ENCODE data around the gene TFCP2L1. TPM values are rescaled to one million over a fixed set of nuclear protein-coding genes. Genes with fewer than 3 reads are reported as not detected.
"Not testable (repeated sequence)": the region's sequence is repeated elsewhere in the genome, so short reads cannot be mapped to it uniquely, and the experiment has no call there.

TFCP2L1 gene
- total RNA-seq, 1 donor from 2014 or later, result not detected

DNA sequence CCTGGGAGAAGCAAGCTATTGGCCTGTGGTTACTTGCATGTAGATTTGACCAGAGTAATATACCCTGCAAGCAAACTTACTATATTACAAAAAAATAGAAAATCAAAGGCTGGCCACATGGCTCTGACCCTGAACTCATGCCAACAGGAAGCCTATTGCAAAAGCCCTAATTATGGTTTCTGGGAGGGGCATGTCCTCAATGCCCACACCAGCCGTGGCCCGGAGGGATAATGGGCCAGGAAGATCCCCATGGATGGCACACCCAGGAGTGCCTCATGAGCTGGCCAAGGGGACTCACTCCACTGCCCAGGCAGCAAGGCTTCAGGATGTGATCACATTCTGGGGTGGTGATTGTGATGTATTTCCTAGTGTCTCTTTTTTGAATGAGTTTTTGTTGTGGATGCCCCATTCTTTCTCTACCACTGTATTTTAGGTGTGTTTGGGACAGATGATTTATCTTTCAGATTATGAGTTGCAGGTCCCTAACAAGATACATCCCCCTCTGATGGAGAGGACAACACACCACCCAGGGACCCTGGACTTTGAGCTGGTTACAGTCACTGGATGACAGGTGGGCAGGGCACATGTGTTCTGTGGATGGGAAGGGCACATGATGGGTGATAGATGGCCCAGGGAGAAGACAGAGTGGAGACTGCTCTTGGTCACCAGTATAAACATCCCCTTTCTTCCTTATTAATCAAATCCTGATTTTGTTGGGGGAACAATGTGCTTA, 18.7 kb upstream of the TFCP2L1 start:
- no peak overlapping the region for H3K4me3 Mint-ChIP-seq (ENCODE audit: unreplicated experiment)
- peak; percentile 62 for DNase-seq (ENCODE audit: extremely low spot score, unreplicated experiment)
- H3K27ac Mint-ChIP-seq (ENCODE audit: unreplicated experiment), result no peak overlapping the region
- TF ChIP-seq, protein P1, sequence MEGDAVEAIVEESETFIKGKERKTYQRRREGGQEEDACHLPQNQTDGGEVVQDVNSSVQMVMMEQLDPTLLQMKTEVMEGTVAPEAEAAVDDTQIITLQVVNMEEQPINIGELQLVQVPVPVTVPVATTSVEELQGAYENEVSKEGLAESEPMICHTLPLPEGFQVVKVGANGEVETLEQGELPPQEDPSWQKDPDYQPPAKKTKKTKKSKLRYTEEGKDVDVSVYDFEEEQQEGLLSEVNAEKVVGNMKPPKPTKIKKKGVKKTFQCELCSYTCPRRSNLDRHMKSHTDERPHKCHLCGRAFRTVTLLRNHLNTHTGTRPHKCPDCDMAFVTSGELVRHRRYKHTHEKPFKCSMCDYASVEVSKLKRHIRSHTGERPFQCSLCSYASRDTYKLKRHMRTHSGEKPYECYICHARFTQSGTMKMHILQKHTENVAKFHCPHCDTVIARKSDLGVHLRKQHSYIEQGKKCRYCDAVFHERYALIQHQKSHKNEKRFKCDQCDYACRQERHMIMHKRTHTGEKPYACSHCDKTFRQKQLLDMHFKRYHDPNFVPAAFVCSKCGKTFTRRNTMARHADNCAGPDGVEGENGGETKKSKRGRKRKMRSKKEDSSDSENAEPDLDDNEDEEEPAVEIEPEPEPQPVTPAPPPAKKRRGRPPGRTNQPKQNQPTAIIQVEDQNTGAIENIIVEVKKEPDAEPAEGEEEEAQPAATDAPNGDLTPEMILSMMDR (IDR thresholded peaks at IDR 0.05), result no peak
- no peaks in the 10 kb centered on the region for H3K36me3 Mint-ChIP-seq (ENCODE audit: unreplicated experiment)
- no peaks in the 10 kb centered on the region for H3K4me1 Mint-ChIP-seq (ENCODE audit: unreplicated experiment)
- no peaks in the 10 kb centered on the region for H3K9me3 Mint-ChIP-seq (ENCODE audit: unreplicated experiment)
- H3K27me3 Mint-ChIP-seq (ENCODE audit: unreplicated experiment), result peaks cover 62% of the 10 kb centered on the region

DNA sequence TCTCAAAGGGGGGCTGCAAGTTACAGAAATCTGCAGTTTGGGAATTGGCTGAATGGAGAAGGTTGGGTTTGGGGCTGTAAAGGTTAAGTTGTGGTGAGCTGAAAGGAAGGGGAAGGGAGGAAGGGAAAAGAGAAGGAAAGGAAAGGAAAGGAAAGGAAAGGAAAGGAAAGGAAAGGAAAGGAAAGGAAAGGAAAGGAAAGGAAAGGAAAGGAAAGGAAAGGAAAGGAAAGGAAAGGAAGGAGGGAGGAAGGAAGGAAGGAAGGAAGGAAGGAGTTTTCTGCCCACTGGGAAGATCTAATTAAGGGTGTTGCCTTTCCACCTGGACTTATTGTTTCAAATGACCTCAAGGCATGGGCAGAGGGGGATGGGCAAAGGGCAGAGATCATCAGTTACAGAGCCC, 16.2 kb upstream of the TFCP2L1 start:
- H3K9me3 Mint-ChIP-seq (ENCODE audit: unreplicated experiment); H3K27ac Mint-ChIP-seq (ENCODE audit: unreplicated experiment); DNase-seq (ENCODE audit: extremely low spot score, unreplicated experiment); H3K4me3 Mint-ChIP-seq (ENCODE audit: unreplicated experiment); H3K36me3 Mint-ChIP-seq (ENCODE audit: unreplicated experiment); H3K4me1 Mint-ChIP-seq (ENCODE audit: unreplicated experiment): not testable (repeated sequence)
- peaks cover 53% of the 10 kb centered on the region for H3K27me3 Mint-ChIP-seq (ENCODE audit: unreplicated experiment)

DNA sequence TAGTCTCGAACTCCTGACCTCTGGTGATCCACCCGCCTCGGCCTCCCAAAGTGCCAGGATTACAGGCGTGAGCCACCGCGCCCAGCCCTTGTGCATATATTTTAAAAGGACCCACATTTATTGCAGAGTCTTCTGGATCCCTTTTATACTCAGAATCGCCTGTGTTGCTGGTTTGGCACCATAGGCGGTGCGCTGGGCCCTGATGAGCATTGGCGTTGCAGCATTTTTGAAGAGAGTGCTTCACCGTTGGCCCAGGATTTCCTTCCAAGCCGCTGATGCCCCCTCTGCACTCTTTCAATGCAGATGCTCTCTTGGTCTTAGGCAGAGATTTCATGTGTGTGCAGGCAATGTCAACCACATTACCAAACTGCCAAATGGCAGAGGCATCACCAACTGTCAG, 13.5 kb upstream of the TFCP2L1 start:
- no peaks in the 10 kb centered on the region for H3K36me3 Mint-ChIP-seq (ENCODE audit: unreplicated experiment)
- no peak overlapping the region for H3K4me3 Mint-ChIP-seq (ENCODE audit: unreplicated experiment)
- TF ChIP-seq, protein P1 (IDR thresholded peaks at IDR 0.05), result no peak
- peak; percentile 56 for DNase-seq (ENCODE audit: extremely low spot score, unreplicated experiment)
- no peaks in the 10 kb centered on the region for H3K9me3 Mint-ChIP-seq (ENCODE audit: unreplicated experiment)
- peaks cover 38% of the 10 kb centered on the region for H3K27me3 Mint-ChIP-seq (ENCODE audit: unreplicated experiment)
- no peak overlapping the region for H3K27ac Mint-ChIP-seq (ENCODE audit: unreplicated experiment)
- H3K4me1 Mint-ChIP-seq (ENCODE audit: unreplicated experiment), result no peaks in the 10 kb centered on the region

DNA sequence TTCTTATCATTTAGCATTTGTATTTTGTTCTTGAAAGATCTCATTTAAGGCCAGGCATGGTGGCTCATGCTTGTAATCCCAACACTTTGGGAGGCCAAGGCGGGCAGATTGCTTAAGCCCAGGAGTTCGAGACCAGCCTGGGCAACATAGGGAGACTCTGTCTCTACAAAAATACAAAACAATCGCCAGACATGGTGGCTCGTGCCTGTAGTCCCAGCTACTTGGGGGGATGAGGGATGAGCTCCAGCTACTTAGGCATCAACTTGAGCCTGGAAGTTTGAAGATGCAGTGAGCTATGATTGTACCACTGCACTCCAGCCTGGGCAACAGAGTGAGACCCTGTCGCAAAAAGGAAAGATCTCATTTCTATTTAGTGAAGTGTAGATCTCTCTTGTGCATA, 12.9 kb upstream of the TFCP2L1 start:
- peak; percentile 54 for DNase-seq (ENCODE audit: extremely low spot score, unreplicated experiment)
- not testable (repeated sequence) for H3K36me3 Mint-ChIP-seq (ENCODE audit: unreplicated experiment); H3K4me1 Mint-ChIP-seq (ENCODE audit: unreplicated experiment); H3K9me3 Mint-ChIP-seq (ENCODE audit: unreplicated experiment); H3K27ac Mint-ChIP-seq (ENCODE audit: unreplicated experiment); H3K4me3 Mint-ChIP-seq (ENCODE audit: unreplicated experiment)
- H3K27me3 Mint-ChIP-seq (ENCODE audit: unreplicated experiment), result peaks cover 32% of the 10 kb centered on the region

DNA sequence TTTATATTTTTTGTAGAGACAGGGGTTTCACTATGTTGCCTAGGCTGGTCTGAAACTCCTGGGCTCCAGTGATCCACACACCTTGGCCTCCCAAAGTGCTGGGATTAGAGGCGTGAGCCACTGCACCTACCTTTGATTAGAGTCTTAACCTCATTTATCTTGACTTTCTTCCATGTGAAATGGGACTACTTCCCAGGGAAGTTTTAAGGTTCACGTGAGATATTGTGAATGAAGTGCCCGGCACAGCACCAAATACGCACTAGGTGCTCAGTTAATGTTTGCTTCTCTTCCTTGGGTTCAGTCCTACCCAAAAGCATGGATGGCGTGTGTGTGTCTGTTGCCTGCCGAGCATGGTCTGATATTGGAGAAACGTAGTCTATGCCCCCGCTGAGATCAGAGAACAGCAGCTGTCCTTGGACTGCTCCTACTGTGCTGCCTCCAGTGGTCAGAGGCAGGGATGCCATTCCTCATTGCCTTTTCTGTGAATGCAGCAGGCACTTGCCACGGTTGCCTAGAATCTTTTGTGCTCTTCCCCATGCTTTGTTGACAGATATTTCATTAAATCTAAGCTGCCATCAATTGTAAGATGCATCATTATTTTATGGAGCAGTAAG, 12.3 kb upstream of the TFCP2L1 start:
- H3K27me3 Mint-ChIP-seq (ENCODE audit: unreplicated experiment), result peaks cover 29% of the 10 kb centered on the region
- no peak overlapping the region for H3K27ac Mint-ChIP-seq (ENCODE audit: unreplicated experiment)
- H3K4me3 Mint-ChIP-seq (ENCODE audit: unreplicated experiment), result no peak overlapping the region
- no peaks in the 10 kb centered on the region for H3K36me3 Mint-ChIP-seq (ENCODE audit: unreplicated experiment)
- H3K4me1 Mint-ChIP-seq (ENCODE audit: unreplicated experiment), result no peaks in the 10 kb centered on the region
- TF ChIP-seq, protein P1 (IDR thresholded peaks at IDR 0.05), result peak; percentile 66
- H3K9me3 Mint-ChIP-seq (ENCODE audit: unreplicated experiment), result no peaks in the 10 kb centered on the region
- DNase-seq (ENCODE audit: extremely low spot score, unreplicated experiment), result peak; percentile 76

DNA sequence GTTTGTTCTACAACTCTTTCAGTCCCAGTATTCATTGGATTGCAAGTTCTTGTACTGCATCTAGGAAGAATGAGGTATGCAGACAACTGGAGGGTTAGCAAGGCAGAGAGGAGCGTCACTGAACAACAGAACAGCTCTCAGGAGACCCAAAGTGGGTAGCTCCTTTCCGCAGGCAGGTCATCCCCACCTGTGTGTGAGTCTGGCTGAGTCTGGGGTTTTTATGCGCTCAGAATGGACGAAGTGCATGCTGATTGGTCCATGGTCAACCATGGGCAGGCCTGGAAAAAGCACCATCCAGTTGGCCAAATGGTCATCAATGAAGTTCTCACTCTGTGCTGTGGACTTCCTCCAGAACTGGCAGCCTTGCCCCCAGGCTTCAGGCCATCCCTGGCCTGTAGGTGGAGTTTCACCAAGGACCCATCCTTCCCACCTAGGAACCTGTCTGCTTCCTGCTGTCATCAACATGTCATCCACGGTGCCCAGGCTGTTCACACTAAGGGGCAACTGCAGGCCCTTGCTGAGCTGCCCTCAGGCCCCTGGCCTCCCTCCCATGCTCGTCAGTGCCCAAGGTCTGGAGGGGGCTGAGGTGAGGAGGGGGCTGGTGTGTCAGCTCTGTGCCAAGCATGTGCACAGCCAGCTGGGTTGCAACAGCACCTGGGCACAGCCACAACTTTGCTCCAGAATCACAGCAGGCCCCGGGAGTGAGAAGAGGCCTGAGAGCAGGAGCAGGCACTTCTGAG, 11.1 kb upstream of the TFCP2L1 start:
- Mint-ChIP-seq H3K4me3 (ENCODE audit: unreplicated experiment) (no peak overlapping the region), H3K27ac (ENCODE audit: unreplicated experiment) (no peak overlapping the region), H3K36me3 (ENCODE audit: unreplicated experiment) (no peaks in the 10 kb centered on the region), H3K4me1 (ENCODE audit: unreplicated experiment) (no peaks in the 10 kb centered on the region), H3K9me3 (ENCODE audit: unreplicated experiment) (no peaks in the 10 kb centered on the region), H3K27me3 (ENCODE audit: unreplicated experiment) (peaks cover 21% of the 10 kb centered on the region)
- peak; percentile 75 for DNase-seq (ENCODE audit: extremely low spot score, unreplicated experiment)
- TF ChIP-seq, protein P1 (IDR thresholded peaks at IDR 0.05), result no peak
